NCI-H2196 (cell line): ENCODE measurements around the gene FOXO6.

ENCODE experiments used
- DNase-seq: peaks from one replicate; lab custom pipeline; 2025; ENCODE audit not compliant: unreplicated experiment; lab: John Stamatoyannopoulos, UW

The FOXO6 gene

DNA sequence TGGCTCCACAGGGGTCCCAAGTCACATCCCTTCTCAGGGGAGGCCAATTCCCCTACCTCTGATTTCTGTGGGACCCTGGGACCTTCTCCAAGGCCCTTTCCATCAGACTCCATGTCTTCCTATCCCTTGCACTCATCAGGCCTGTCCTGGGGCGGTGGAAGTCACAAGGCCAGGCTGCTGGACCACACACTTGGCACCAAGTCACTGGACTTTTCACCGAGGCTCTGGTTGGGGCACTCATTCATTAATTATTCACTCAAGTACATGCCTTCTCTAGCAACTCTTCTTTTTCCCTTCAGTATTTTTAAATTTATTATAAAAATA, 11.2 kb upstream of the FOXO6 start:
- no peak for DNase-seq

DNA sequence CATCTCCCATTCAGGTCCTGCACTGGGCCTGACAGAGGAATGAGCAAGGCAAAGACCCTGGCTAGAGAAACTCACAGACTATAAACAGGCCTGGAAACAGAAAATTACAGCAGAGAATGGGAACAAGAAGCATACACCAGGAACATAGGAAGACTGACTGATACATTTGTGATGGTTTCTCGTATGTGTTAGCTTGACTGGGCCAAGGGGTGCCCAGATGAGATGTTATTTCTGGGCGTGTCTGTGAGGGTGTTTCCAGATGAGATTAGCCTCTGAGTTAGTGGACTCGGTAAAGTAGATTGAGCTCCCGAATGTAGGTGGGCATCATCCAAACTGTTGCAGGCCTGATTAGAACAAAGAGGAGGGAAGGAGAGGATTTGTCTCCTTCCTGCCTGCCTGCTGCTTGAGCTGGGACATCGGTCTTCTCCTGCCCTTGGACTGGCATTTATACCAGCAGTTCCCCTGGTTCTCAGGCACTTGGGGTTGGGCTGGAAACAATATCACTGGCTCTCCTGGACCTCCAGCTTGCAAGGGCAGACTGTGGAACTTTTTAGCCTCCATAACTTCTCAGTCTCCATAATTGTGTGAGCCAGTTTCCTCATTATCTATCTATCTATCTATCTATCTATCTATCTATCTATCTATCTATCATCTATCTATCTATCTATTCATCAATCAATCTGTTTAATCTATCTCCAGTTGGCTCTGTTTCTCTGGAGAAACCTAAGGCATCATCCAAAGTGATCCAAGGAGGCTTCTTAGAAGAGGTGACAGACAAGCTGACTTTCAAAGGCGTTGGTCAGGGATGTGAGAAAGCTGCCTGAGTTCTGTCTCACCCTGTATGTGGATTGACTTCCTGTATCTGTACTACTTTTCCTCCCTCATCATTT, 9.7 kb upstream of the FOXO6 start:
- no peak for DNase-seq

DNA sequence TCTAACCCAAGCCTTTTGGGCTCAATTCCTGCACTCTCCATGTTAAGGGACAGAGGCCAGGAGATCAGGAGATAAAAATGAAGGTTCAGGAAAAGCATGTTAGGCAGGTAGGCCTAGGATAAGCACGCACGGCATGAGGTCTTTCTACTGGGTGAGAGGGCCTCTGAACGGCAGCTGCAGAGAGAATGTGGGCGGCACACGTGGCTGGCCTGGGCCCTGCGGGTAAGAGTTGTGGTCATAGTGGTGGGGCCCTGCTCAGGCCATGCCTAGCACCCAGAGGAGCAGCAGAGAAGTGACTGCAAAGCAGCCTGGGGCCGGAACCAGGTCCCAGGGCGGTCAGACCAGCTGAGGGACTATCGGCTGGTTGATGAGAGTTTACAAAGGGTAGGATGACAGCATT, 7.5 kb upstream of the FOXO6 start:
- no peak for DNase-seq

DNA sequence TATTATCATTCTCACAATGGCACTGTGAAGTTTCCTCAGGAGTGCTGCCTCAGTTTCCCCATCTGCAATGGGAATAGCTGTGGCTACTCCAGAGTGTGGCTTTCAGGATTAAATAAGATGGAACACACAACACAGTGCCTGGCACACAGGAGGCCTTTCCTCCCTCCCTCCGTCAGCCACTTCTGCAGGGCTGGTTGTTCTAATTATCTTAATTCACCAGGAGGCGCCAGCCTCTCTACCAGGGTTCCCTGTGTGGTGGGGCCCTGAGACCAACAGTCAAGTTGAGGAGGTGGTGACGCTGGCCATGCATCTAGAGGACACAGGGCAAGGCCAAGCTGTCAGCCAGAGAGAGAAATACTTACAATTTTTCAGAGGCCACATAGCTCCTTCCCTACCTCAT, 6.3 kb upstream of the FOXO6 start:
- DNase-seq, result no peak

DNA sequence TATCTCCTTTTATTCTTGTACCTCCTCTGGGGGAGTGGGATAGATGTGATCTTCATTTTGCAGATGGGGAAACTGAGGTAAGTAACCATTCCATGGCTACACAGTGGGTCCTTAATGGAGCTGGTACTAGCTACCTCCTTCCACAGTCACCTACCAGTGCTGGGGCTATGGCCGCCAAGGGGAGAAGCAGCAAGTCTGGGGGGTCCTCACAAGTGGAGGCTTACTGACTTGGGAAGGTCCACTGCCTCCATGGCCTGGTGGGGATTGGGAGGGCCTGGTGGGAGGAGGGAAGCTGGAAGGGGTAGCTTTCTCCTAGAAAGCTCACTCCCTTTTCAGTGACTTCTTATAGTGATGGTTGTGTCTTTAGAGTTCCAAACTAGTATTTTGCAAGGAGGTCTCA, 5.9 kb upstream of the FOXO6 start:
- no peak for DNase-seq

DNA sequence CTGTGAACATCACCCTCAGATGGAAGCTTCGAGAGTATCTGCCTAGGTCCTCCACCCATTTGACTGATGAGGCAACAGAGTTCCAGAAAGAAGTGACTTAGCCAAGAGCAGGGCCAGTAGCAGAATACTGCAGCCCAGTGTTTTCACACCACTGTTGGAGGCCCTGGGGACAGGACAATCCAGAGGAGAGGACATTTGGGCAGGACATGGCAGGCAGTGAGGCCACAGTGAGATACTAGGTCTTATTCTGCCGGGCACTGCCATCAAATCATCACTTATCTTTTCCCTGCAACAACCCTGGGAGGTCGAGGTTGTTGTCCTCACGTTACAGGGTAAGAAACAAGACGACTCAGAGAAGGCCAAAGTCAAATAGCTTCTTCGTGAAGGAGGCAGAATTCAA, 5.5 kb upstream of the FOXO6 start:
- DNase-seq, result no peak

DNA sequence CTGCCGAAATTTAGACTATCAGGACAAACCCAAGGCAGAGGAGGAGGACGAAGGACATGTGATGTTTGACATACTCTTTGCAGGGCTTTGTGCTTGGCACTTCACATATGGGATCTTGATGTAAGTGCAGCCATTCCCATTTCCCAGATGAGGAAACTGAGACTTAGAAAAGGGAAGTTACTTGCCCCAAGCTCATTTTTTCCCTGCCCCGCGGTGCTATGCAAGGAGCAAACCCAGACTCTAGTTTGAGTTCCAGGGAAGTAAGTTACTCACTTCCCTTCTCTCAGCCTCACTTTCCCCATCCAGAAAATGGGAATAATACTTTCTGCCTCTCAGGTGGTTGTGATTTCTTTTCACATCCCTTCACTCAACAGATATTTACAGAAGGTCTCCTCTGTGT, 4.5 kb upstream of the FOXO6 start:
- DNase-seq, result no peak

DNA sequence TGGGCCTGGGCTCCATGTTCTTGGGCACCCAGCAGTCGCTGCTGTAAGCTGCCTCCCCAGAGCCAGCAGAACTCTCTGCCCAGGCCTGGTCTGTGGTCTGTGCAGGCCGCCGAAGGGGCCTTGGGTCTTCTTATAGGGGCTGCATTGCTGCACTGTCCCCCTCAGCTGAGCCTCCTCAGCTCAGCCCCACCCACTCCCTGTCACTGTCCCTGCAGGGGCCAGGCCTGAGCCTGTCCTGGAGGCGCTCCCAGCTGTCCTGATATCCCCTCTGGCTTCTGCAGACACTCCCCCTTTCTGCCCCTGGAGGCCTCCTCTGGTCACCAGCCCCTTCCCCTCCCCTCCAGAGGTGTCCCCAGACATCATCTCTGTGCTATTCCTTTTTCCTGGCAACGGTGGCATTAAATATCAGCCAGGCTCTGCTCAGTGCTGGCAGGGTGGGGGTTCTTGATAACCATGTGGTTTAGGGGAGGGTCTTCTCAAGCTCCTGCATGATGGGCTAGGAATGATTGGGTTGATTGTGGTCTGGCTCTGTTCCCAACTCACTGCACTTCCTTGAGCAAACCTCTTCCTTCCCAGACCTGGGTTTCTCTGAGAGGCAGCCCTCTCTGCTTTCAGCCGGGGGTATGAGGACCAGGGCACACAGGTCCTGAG, 3.7 kb upstream of the FOXO6 start:
- DNase-seq, result no peak

DNA sequence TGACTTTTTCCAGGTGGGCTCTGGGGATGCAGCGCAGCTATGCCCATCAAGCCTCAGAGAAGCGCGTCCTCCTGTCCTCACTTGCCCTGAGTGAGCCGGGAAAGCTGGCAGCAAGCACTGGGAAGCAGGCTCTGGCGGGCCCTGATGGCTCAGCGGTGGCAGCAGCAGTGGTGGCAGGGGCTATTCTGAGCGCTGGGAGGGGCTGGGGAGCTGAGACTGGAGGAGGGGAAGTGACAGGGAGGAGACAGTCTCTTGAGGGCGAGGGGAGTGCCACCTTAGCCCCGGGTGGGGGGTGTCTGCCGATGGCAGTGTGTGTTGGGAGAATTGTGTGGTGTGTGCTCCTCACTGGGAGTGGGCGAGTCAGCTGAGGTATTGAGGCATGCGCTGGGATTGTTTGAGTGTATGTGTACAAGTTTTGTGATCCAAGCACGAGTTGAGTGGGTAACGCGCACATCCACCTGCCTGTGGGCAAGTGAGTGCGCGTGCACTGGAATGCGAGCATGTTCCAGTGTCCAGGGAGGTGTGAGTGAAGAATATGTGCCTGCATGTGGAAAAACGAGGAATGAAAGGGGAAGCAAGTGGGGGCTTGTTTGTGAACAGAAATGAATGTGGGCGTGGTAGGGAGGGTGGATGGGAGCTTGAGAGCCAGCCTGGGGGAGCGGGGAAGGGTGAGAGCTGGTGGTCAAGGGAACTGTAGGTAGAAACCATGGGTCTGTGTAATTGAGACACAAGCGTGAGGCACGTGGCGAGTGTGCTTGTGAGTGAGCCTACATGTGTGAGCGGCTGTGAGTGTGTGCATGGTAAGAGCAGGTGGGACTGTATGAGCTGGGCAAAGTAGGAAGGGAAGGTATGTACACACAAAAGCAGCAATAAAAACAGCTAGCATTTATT, 2.9 kb upstream of the FOXO6 start:
- DNase-seq, result no peak

DNA sequence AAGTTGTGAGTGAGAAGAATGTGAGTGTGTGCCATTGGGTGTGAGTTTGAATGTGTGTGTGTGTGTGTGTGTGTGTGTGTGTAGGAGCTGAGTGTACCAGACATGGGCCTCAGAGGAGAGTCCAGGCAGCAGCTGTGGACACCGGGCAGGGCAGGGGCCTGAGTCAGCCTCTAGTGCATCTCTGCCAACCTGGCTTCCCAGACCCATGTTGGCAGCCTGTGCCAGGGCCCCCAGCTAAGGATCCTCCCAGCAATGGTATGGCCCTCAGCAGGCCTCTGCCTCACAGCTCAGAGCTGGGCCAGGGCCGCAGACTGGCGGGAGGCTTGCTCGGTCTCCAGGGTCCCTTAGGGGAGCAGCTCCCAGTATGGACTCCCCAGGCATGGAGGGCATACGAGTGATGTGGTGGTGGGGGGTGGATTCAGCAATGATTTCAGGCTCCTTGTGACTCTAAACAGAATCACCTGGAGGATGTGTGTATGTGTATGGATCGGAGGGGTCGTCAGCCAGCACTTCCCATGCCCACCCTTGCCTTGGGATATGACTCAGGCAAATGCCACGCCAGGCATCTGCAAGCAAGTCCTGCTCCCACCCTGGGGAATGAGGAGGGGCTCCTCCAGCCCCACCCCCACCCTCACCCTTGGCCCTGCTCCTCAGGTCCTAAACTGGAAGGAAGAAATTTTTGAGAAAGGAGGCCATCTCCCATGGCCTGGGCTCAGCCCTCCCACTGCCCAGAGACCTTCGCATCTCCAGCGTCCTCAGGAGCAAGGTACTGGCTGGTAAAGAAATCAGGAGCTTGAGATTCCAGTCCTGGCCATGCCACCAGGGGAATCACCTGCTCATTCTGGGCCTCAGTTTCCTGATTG, 1.8 kb upstream of the FOXO6 start:
- no peak for DNase-seq

DNA sequence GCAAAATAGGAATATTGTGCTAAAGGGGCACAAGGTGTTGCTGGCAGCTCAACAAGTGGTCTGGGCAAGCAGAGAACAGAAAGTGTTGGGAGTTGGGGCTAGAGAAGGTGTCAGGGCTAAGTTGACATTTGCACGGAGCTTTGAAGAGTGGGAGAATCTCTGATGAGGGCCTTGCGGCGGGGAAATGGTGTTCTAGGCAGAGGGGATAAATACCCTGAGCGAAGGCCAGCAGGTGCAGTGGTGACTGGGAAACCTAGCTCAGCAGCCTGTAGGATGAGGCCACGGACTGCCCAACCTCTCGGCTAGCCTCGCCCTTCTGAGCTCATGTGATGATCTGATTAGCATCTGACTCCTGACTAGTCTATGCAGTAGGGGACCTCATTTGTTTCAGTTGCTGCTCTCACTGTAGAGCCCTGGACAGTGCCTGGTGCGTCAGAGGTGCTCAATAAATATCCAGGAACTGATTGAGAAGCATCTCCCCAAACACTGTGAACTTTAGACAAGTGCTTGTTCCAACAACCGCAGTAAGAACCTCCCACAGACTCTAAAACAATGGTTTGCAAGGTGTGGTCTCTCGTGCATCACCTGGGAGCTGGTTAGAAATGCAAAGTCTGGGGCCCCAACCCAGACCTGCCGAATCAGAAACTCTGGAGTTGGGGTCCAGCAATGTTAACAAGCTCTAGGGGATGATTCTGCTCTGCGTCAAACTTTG, 1.0 kb upstream of the FOXO6 start:
- no peak for DNase-seq

DNA sequence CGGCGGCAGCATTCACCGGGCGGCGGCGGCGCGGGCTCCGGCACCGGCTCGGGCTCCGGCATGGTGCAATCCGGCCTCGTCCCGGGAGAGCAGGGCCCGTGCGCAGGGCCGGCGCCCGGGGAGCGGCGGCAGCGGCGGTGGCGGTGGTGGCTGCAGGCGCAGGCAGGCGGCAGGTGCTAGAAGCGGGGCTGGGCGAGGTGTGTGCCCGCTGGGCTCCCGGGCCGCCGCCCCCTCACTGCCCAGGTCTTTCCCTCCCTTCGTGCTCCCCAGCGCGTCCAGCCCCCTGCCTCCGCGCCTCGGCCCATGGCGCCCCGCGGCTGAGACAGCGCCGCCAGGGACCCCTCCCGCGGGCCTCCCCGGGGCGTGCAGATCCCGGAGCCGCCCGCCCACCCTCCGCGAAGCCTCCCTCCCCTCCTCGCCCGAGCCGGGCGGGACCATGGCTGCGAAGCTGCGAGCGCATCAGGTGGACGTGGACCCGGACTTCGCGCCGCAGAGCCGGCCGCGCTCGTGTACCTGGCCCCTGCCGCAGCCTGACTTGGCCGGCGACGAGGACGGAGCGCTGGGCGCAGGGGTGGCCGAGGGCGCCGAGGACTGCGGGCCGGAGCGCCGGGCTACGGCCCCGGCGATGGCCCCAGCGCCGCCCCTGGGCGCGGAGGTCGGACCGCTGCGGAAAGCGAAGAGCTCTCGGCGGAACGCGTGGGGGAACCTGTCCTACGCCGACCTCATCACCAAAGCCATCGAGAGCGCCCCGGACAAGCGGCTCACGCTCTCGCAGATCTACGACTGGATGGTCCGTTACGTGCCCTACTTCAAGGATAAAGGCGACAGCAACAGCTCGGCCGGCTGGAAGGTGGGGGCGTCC, 492 bp downstream of the FOXO6 start:
- DNase-seq, result no peak

DNA sequence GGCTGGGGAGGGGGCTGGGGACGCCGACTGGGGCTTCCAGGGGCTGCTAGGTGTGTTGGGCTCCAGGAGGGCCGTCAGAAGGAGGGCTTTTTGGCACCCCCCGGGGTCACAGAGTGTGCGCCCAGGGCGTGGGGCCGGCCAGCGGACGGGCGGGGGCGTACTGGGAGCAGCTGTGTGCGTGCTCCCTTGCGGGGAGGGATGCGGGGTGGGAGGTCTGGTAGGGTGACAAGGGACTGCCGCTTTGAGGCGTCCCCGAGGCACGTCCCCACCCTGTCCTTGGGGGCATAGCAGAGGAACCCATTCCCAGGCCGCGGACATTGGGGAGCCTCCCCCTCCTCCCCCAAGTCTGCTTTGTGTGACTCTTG, 1.1 kb downstream of the FOXO6 start:
- no peak for DNase-seq

DNA sequence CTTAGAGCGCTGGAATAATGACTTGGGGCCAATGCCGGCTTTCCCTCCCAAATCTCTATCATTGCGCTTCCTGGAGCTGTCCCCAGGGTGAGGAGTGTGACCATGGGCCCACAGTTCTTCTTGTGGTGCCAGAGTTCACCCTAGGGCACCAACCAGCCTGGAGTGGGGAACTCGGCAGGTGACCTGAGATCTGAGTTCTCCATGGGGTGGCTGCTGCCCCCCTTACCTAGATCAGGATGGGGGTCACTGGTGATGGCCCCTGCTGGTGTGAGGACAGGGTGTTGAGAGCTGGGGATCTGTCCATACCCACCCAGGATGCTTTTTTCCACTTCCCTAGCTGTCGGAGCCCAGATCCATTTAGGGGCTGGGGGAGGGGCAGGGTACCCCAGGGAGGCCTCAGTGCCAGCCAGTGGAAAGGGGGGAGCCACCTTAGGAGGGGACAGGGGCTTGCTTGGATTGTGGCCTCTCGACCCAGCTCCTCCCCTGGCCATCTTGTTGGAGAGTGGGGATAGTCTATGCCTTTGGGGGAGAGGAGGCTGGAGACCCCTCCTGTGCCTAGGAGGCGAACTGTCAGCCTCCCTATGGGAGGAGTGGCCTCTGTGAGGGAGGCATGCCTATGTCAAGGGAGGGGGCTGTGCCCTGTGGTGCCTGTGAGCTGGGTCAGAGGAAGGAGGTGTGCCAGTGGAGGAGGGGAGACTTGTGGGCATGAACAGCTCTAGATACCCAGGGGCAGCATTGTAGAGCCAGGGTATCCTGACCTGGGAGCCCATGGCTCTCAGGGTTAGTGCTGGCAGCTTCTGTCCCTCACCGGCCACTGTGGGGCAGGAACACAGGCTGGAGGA, 1.7 kb downstream of the FOXO6 start:
- no peak for DNase-seq

DNA sequence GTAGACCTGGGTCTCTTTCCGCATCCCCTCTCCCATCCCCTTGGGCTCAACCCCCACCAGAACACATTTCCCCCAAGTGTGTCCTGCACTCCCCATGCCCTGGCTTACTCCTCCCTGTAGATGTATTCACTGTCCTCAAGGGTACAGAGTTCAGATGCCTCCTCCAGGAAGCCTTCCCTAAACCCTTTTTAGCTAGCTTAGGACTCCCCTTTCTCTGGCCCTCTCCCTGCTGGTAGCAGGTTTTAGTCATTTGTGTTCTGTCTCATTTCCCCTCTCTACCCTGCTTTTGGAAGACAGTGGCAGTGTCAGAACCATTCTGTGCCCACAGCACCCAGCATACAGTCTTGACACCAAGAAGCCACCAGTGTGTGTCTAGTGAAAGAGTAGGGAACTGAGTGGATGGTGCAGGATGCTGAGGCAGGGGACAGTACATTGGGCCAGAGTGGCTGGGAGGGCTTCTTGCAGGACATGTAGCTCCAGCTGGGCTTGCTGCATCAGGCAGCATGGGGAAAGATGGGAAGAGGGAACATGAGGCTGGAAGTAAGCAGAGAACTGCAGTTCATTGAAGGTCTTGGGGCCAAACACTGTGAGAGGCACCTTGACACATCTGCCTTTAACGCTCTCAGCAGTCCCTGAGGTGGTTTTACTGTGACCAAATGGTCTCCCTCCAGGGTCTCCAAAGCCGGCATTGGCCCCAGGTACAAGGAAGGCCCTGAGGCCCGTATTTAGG, 2.5 kb downstream of the FOXO6 start:
- no peak for DNase-seq

DNA sequence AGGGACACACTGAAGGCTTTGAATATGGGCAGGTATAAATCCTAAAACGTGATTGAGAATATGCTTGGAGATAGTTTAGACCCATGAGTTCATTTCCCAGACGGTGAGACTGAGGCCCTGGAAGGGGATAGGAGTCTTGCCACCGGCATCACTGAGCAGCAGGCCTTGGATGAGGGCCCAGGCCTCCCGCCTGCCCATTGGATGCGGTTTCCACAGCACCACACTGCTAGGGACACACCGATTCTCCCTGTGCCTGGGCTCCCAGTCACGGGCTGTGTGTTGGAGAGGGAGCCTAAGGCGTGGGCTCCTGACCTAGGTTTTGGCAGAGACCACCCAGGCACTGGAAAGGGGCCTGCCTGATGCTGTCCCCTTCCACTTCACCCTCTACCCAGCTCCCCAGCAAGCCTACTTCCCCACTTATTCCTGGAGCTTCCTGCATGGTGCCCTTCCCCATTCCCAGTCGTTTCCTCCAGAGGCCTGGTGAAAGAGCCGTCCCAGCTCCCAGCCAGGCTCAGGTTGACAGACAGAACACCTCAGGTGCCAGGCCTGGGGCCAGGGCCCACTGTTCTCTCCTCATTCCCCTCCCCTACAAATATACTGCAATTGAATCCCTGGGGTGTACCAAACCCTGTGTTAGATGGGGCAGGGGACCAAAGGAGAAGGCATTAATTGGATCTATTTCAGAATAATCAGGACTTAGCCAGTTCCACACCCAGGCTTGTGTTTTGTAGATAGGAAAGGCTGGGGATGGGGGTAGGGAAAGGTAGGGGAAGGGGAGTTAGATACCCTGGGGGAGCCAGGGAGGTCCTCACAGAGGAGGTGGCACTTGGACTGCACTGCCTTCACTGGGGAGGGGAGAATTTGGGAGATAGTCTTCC, 3.4 kb downstream of the FOXO6 start:
- DNase-seq, result no peak

DNA sequence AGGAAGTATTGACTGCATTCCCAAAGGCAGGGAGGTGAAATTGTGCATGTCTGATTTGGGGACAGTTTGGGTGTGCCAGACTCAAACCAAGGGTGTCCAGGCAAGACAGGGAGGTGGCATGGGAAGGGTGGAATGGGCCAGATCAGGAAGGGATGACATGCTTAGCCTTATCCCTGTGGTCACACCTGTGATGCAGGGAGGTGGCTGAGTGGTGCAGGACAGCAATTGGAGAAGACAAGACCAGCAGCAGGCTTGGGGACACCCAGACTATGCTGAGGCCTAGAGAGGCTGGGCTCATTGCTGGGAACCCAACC, 4.0 kb downstream of the FOXO6 start:
- DNase-seq, result no peak
